PC-9 (cell line): Measurements from ENCODE around the gene IGFL4. TPM values are rescaled to one million over a fixed set of nuclear protein-coding genes. Genes with fewer than 3 reads are reported as not detected.

Experiments used
- BruUV-seq: library from RNA; stranded (reverse); fragments of 400-500 nt; replicated peaks from 2 replicates; lab custom pipeline; 2021; lab: Mats Ljungman, UMichigan
- CTCF ChIA-PET: fragments of 300-600 bp; sonication (Branson Sonifier 250); formaldehyde crosslinking; loops from one replicate; lab custom pipeline; 2022; ENCODE audit warnings: antibody characterized with exemption; lab: Charles Lee
- POLR2A ChIA-PET: fragments of 300-600 bp; sonication (Branson Sonifier 250); formaldehyde crosslinking; loops from one replicate; lab custom pipeline; 2022; ENCODE audit warnings: antibody characterized with exemption; ENCODE audit not compliant: unreplicated experiment; lab: Charles Lee
- DNase-seq, 2 experiments: peaks; one replicate each; pipeline versions ENCODE4 v3.0.0 to v3.0.0-alpha.2; 2015 to 2022; ENCODE audit warnings: mixed read lengths in 1 of 2
- H2AFZ ChIP-seq: fragments of 200-600 bp; sonication (generic); 2 replicates; pipeline ENCODE4 v1.8.1; 2017; ENCODE audit warnings: antibody characterized with exemption
- H3F3A ChIP-seq: fragments of 200-600 bp; sonication (generic); 2 replicates; pipeline ENCODE4 v1.8.1; 2017; ENCODE audit warnings: antibody characterized with exemption, mild to moderate bottlenecking, low read depth; ENCODE audit not compliant: insufficient read depth
- H3K27ac ChIP-seq: fragments of 200-600 bp; sonication (generic); 2 replicates; pipeline ENCODE4 v1.6.1; 2016; ENCODE audit warnings: mixed run types
- H3K27me3 ChIP-seq: fragments of 200-600 bp; sonication (generic); 2 replicates; pipeline ENCODE4 v1.6.1; 2016; ENCODE audit warnings: low read depth, mixed run types; ENCODE audit not compliant: insufficient read depth
- H3K36me3 ChIP-seq: fragments of 200-600 bp; sonication (generic); 2 replicates; pipeline ENCODE4 v1.6.1; 2016; ENCODE audit warnings: low read depth, mixed run types
- H3K4me1 ChIP-seq: fragments of 200-600 bp; sonication (generic); replicated peaks from 2 replicates; pipeline ENCODE4 v1.6.1; 2016; ENCODE audit warnings: mixed run types; ENCODE audit not compliant: insufficient read depth
- H3K4me2 ChIP-seq: fragments of 200-600 bp; sonication (generic); 2 replicates; pipeline ENCODE4 v1.6.1; 2017; ENCODE audit warnings: mixed run types
- H3K4me3 ChIP-seq: fragments of 200-600 bp; sonication (generic); 2 replicates; pipeline ENCODE4 v1.6.1; 2016; ENCODE audit warnings: mixed run types
- H3K79me2 ChIP-seq: fragments of 200-600 bp; sonication (generic); 2 replicates; pipeline ENCODE4 v1.6.1; 2017; ENCODE audit warnings: low read depth, mixed run types
- H3K9me2 ChIP-seq: fragments of 200-600 bp; sonication (generic); 2 replicates; pipeline ENCODE4 v1.8.1; 2017; ENCODE audit warnings: mild to moderate bottlenecking; ENCODE audit not compliant: insufficient read depth
- H3K9me3 ChIP-seq: fragments of 200-600 bp; sonication (generic); 2 replicates; pipeline ENCODE4 v1.8.1; 2016; ENCODE audit warnings: low read depth; ENCODE audit not compliant: insufficient read depth
- H4K20me1 ChIP-seq: fragments of 200-600 bp; sonication (generic); 2 replicates; pipeline ENCODE4 v1.8.1; 2017; ENCODE audit not compliant: insufficient read depth
- CTCF ChIP-seq: fragments of 200-600 bp; sonication (generic); conservative IDR thresholded peaks from 2 replicates; pipeline ENCODE4 v1.6.1; 2017; ENCODE audit warnings: mixed run types, antibody characterized with exemption, mild to moderate bottlenecking, moderate library complexity
- EZH2 ChIP-seq: fragments of 200-600 bp; sonication (generic); IDR thresholded peaks from 2 replicates; pipeline ENCODE4 v1.8.0; 2017; ENCODE audit warnings: antibody characterized with exemption, low read depth
- intact Hi-C: fragments of 100-400 bp; cut with micrococcal nuclease; formaldehyde crosslinking; loops from one replicate; pipeline ENCODE4 v1.10.0; 2022; ENCODE audit not compliant: unreplicated experiment
- total RNA-seq: library from RNA; stranded (reverse); gene quantifications from 2 replicates; pipeline ENCODE4 v1.2.3, GENCODE V29; 2021

IGFL4 gene
- total RNA-seq, 1 experiment from 2014 or later = not detected

- intact Hi-C loops = loop anchor here (5.0 kb wide), 1 partner anchor 136 kb away; no protein-coding TSS in a partner anchor
- Histone ChIP-seq H3F3A (peaks cover 9% of the 10 kb centered on the region), H3K4me2 (no peak overlapping the region), H2AFZ (no peak overlapping the region), H4K20me1 (peaks cover 5% of the 10 kb centered on the region; the same call in 1 of the 2 replicates), H3K79me2 (no peaks in the 10 kb centered on the region), H3K9me3 (no peaks in the 10 kb centered on the region), H3K36me3 (no peaks in the 10 kb centered on the region), H3K4me3 (no peak overlapping the region), H3K4me1 (peaks cover 7% of the 10 kb centered on the region; the same call in 1 of the 2 replicates), H3K9me2 (no peaks in the 10 kb centered on the region), H3K27me3 (no peaks in the 10 kb centered on the region), H3K27ac (no peak overlapping the region)
- no peak for DNase-seq
- no TSS peak for BruUV-seq
- ChIA-PET CTCF (interaction anchor here (0.7 to 1.0 kb wide), 2 partner anchors 10 to 73 kb away, joined by 5 to 6 read pairs; no protein-coding TSS in a partner anchor), POLR2A (interaction anchor here (0.6 kb wide), 1 partner anchor 23 kb away, joined by 3 read pairs; the partner anchor contains the start of gene CCDC61)
- TF ChIP-seq CTCF = no peak
- no peak for TF ChIP-seq EZH2
Measured at GRCh38 chr19:46018729-46019251, 22.0 kb downstream of the IGFL4 start.

- Histone ChIP-seq H4K20me1 (peaks cover 5% of the 10 kb centered on the region; the same call in 1 of the 2 replicates), H3K27ac (no peak overlapping the region), H3K9me2 (no peaks in the 10 kb centered on the region), H3K4me1 (peaks cover 7% of the 10 kb centered on the region; the same call in 1 of the 2 replicates), H3K79me2 (no peaks in the 10 kb centered on the region), H3K36me3 (no peaks in the 10 kb centered on the region), H3K27me3 (no peaks in the 10 kb centered on the region), H3K9me3 (no peaks in the 10 kb centered on the region), H3F3A (peaks cover 8% of the 10 kb centered on the region), H3K4me3 (no peak overlapping the region), H2AFZ (no peak overlapping the region), H3K4me2 (no peak overlapping the region)
- TF ChIP-seq CTCF = no peak
- TF ChIP-seq EZH2 = no peak
- ChIA-PET CTCF (interaction anchor here (0.7 to 1.0 kb wide), 2 partner anchors 11 to 73 kb away, joined by 5 to 6 read pairs; no protein-coding TSS in a partner anchor), POLR2A (no interaction called here)
- no TSS peak for BruUV-seq
- intact Hi-C loops = loop anchor here (5.0 kb wide), 1 partner anchor 136 kb away; no protein-coding TSS in a partner anchor
- no peak for DNase-seq
Measured at GRCh38 chr19:46017874-46018675, 22.7 kb downstream of the IGFL4 start.

GRCh38 chr19:46017095-46017429, 23.7 kb downstream of the IGFL4 start:
- Histone ChIP-seq H3K9me2 (no peaks in the 10 kb centered on the region), H3K4me2 (no peak overlapping the region), H3K4me1 (peaks cover 7% of the 10 kb centered on the region; the same call in 1 of the 2 replicates), H4K20me1 (peaks cover 5% of the 10 kb centered on the region; the same call in 1 of the 2 replicates), H3K4me3 (no peak overlapping the region), H3K9me3 (no peaks in the 10 kb centered on the region), H3K36me3 (no peaks in the 10 kb centered on the region), H2AFZ (no peak overlapping the region), H3K79me2 (no peaks in the 10 kb centered on the region), H3F3A (peaks cover 8% of the 10 kb centered on the region), H3K27me3 (no peaks in the 10 kb centered on the region), H3K27ac (no peak overlapping the region)
- no peak for DNase-seq
- no TSS peak for BruUV-seq
- intact Hi-C loops = loop anchor here (5.0 kb wide), 1 partner anchor 135 kb away; no protein-coding TSS in a partner anchor
- CTCF ChIA-PET = interaction anchor here (0.6 to 0.9 kb wide), 5 partner anchors 10 to 255 kb away, joined by 3 to 4 read pairs (median 3); partner anchors contain the start of gene MYPOP
- POLR2A ChIA-PET = interaction anchor here (0.6 to 1.0 kb wide), 3 partner anchors 22 to 115 kb away, joined by 3 to 7 read pairs (median 4); partner anchors contain the start of genes CCDC61 and MYPOP
- TF ChIP-seq EZH2 (no peak), CTCF (peak; percentile 61)
